Panc1 (cell line): Measurements from ENCODE around the gene CDKN2B-AS1. TPM values are rescaled to one million over a fixed set of nuclear protein-coding genes. Genes with fewer than 3 reads are reported as not detected.

Experiments
- ATAC-seq: fragments of 200-7000 bp; cut with Tn5 transposase; 2 replicates; pipeline ENCODE4 v1.9.1; 2020; ENCODE audit warnings: mild to moderate bottlenecking, moderate library complexity
- BruUV-seq: library from RNA; stranded (reverse); fragments of 400-500 nt; replicated peaks from 2 replicates; lab custom pipeline; 2021; lab: Mats Ljungman, UMichigan
- CTCF ChIA-PET: fragments of 300-600 bp; sonication (Branson Sonifier 250); formaldehyde crosslinking; loops from one replicate; lab custom pipeline; 2022; ENCODE audit warnings: antibody characterized with exemption; lab: Charles Lee
- POLR2A ChIA-PET: fragments of 300-600 bp; sonication (Branson Sonifier 250); formaldehyde crosslinking; loops from one replicate; lab custom pipeline; 2022; ENCODE audit warnings: antibody characterized with exemption; lab: Charles Lee
- DNase-seq: peaks from one replicate; pipeline ENCODE4 v3.0.0-alpha.2; 2010; ENCODE audit warnings: low read depth, low spot score
- H3K27ac ChIP-seq: 2 replicates; pipeline ENCODE4 v1.5.1; 2011; ENCODE audit warnings: mild to moderate bottlenecking, low read length, inconsistent platforms
- H3K27me3 ChIP-seq: fragments of 200-500 bp; sonication (Bioruptor generic); 2 replicates; pipeline ENCODE4 v1.6.0; 2014; ENCODE audit warnings: low read length, inconsistent platforms; ENCODE audit not compliant: control insufficient read depth, insufficient read depth
- H3K36me3 ChIP-seq: fragments of 200-500 bp; sonication (Bioruptor generic); 2 replicates; pipeline ENCODE4 v1.5.1; 2014; ENCODE audit warnings: inconsistent platforms, mild to moderate bottlenecking, low read length, moderate library complexity; ENCODE audit not compliant: control insufficient read depth, insufficient read depth
- H3K4me1 ChIP-seq: 2 replicates; pipeline ENCODE4 v1.5.1; 2011; ENCODE audit warnings: inconsistent platforms, mild to moderate bottlenecking, low read length, moderate library complexity; ENCODE audit not compliant: control insufficient read depth, insufficient read depth
- H3K4me3 ChIP-seq, 2 experiments: 2 replicates each; pipeline ENCODE4 v1.5.1; 2011 to 2012; ENCODE audit warnings: low read depth in 2 of 2, low read length in 2 of 2, mild to moderate bottlenecking in 2 of 2, inconsistent platforms in 1 of 2, moderate library complexity in 1 of 2
- H3K9me3 ChIP-seq: fragments of 200-500 bp; sonication (Bioruptor generic); 2 replicates; pipeline ENCODE4 v1.5.1; 2014; ENCODE audit warnings: low read depth, mild to moderate bottlenecking, inconsistent platforms, low read length, moderate library complexity; ENCODE audit not compliant: control insufficient read depth, insufficient read depth
- POLR2AphosphoS5 ChIP-seq: IDR thresholded peaks from 2 replicates; pipeline ENCODE4 v1.6.1; 2012; ENCODE audit warnings: mild to moderate bottlenecking, low read depth, low read length, moderate library complexity
- REST ChIP-seq, 2 experiments: IDR thresholded peaks; 2 replicates each; pipeline ENCODE4 v1.6.1; 2011 to 2012; ENCODE audit warnings: low read depth in 2 of 2, control low read depth in 1 of 2, low read length in 1 of 2, mild to moderate bottlenecking in 1 of 2, moderate library complexity in 1 of 2; ENCODE audit not compliant: insufficient read depth in 1 of 2
- SIN3A ChIP-seq: IDR thresholded peaks from 2 replicates; pipeline ENCODE4 v1.6.1; 2012; ENCODE audit warnings: low read depth, mild to moderate bottlenecking, low read length, moderate library complexity, borderline replicate concordance; ENCODE audit not compliant: insufficient read depth
- TCF7L2 ChIP-seq: IDR thresholded peaks from 2 replicates; pipeline ENCODE4 v1.6.1; 2011; ENCODE audit warnings: mild to moderate bottlenecking, low read depth, low read length, inconsistent platforms
- in situ Hi-C: cut with HindIII; loops from 2 replicates; pipeline ENCODE4 v1.10.0; 2016; ENCODE audit warnings: low sequenced_read_pairs, low pct_unique_long_range_greater_than_20kb
- intact Hi-C: fragments of 100-400 bp; cut with micrococcal nuclease; formaldehyde crosslinking; loops from one replicate; pipeline ENCODE4 v1.10.0; 2022; ENCODE audit not compliant: unreplicated experiment
- total RNA-seq: library from RNA; stranded (reverse); gene quantifications from one replicate; pipeline ENCODE4 v1.2.1, GENCODE V29; 2021; ENCODE audit not compliant: unreplicated experiment
- TF ChIP-seq, protein P1 (sequence below): fragments of 450-650 bp; IDR thresholded peaks from 2 replicates; pipeline ENCODE4 v1.5.1; 2017; ENCODE audit warnings: mild to moderate bottlenecking

Gene CDKN2B-AS1
- total RNA-seq, 1 experiment from 2014 or later, result not detected

DNA sequence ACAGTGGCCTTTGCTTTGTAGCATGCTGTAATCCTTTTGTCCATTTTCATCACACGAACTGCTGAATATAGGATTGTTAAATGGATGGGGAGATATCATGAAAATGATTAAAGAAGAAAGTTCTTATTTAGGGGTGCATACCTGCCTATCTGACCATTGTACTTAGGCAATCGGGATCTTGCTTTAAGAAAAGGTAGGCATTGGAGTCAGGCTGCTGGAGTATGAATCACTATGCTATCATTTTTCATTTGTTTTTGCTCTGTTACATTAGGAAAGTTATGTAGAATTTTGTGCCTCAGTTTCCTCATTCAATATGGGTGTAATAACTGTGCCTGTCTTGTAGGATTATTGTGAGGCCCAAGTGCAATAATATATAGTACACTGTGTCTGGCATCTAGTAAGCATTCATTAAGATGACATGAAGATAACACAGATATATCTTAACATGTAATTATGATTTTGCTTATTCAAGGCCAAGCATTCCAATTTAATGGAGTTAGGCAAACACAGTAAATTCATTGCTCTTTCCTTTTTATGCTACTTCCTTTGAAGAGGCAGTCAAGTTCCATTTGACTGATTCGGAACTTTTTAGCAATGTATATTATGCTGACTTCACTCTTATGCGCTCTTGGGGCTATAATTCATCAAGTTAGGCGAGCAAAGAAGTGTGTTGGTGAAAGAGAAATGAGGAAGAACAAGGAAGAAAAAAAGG lies 124.4 kb downstream of the CDKN2B-AS1 start:
- no peaks in the 10 kb centered on the region for H3K9me3 ChIP-seq
- ChIA-PET POLR2A (no interaction called here), CTCF (no interaction called here)
- H3K4me3 ChIP-seq, result no peak overlapping the region
- in situ Hi-C loops (no loop called here), intact Hi-C loops (no loop called here)
- no peak for TF ChIP-seq POLR2AphosphoS5
- H3K36me3 ChIP-seq, result no peaks in the 10 kb centered on the region
- no peaks in the 10 kb centered on the region for H3K4me1 ChIP-seq
- no peaks in the 10 kb centered on the region for H3K27me3 ChIP-seq
- ATAC-seq (no peak), DNase-seq (no peak)
- no TSS peak for BruUV-seq
- H3K27ac ChIP-seq, result no peak overlapping the region

GRCh38 chr9:22119522-22120158 lies 125.0 kb downstream of the CDKN2B-AS1 start:
- no peaks in the 10 kb centered on the region for H3K36me3 ChIP-seq
- POLR2A ChIA-PET, result no interaction called here
- BruUV-seq, result no TSS peak
- intact Hi-C loops, result no loop called here
- no peak overlapping the region for H3K4me3 ChIP-seq
- DNase-seq (no peak), ATAC-seq (no peak)
- TF ChIP-seq, protein P1, sequence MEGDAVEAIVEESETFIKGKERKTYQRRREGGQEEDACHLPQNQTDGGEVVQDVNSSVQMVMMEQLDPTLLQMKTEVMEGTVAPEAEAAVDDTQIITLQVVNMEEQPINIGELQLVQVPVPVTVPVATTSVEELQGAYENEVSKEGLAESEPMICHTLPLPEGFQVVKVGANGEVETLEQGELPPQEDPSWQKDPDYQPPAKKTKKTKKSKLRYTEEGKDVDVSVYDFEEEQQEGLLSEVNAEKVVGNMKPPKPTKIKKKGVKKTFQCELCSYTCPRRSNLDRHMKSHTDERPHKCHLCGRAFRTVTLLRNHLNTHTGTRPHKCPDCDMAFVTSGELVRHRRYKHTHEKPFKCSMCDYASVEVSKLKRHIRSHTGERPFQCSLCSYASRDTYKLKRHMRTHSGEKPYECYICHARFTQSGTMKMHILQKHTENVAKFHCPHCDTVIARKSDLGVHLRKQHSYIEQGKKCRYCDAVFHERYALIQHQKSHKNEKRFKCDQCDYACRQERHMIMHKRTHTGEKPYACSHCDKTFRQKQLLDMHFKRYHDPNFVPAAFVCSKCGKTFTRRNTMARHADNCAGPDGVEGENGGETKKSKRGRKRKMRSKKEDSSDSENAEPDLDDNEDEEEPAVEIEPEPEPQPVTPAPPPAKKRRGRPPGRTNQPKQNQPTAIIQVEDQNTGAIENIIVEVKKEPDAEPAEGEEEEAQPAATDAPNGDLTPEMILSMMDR, result no peak
- no peak for TF ChIP-seq SIN3A
- no peak for TF ChIP-seq POLR2AphosphoS5
- no peak for TF ChIP-seq TCF7L2
- TF ChIP-seq REST (IDR thresholded peaks at IDR 0.05; ENCODE audit: insufficient read depth in 1 of 2, low read depth in 2 of 2, low read length in 1 of 2), result no peak
- in situ Hi-C loops, result no loop called here
- CTCF ChIA-PET, result no interaction called here
- no peaks in the 10 kb centered on the region for H3K9me3 ChIP-seq
- no peaks in the 10 kb centered on the region for H3K27me3 ChIP-seq
- no peak overlapping the region for H3K27ac ChIP-seq
- no peaks in the 10 kb centered on the region for H3K4me1 ChIP-seq

DNA sequence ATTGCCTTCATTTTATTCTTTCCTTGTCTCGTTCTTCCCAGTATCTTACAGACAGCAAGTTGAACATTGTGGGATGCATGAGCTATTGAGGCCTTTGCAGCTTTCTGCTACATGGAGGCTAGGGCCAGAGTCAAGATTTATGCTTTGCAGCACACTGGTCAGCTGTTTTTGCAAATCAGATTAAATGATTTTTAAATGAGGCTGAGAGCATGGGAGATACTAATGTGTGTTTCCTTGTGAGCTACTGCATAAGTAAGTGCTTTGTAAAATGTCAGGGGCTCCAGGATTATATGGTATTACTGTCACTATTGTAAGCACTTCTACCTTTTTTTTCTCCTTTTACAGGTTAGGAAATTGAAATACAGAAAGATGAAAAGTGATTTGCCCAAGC lies 125.6 kb downstream of the CDKN2B-AS1 start:
- H3K4me1 ChIP-seq, result no peaks in the 10 kb centered on the region
- no peak for ATAC-seq
- ChIA-PET POLR2A (no interaction called here), CTCF (no interaction called here)
- no peak for TF ChIP-seq REST (IDR thresholded peaks at IDR 0.05; ENCODE audit: insufficient read depth in 1 of 2, low read depth in 2 of 2, low read length in 1 of 2)
- TF ChIP-seq SIN3A, result no peak
- TF ChIP-seq TCF7L2, result no peak
- TF ChIP-seq, protein P1, result no peak
- no peak for TF ChIP-seq POLR2AphosphoS5
- no peak for DNase-seq
- no peaks in the 10 kb centered on the region for H3K9me3 ChIP-seq
- in situ Hi-C loops, result no loop called here
- H3K27me3 ChIP-seq, result no peaks in the 10 kb centered on the region
- H3K4me3 ChIP-seq, result no peak overlapping the region
- no peaks in the 10 kb centered on the region for H3K36me3 ChIP-seq
- intact Hi-C loops, result no loop called here
- no TSS peak for BruUV-seq
- no peak overlapping the region for H3K27ac ChIP-seq
